NCI-H128 (cell line): ENCODE measurements around the gene PODXL2.

ENCODE experiments used
- DNase-seq: peaks from one replicate; lab custom pipeline; 2025; ENCODE audit not compliant: unreplicated experiment; lab: John Stamatoyannopoulos, UW

PODXL2 gene

GRCh38 chr3:127720161-127720823 lies 91.3 kb downstream of the PODXL2 start:
- no peak for DNase-seq

GRCh38 chr3:127720985-127721935 lies 92.3 kb downstream of the PODXL2 start:
- DNase-seq, result no peak

- DNase-seq, result no peak
These were observed 93.3 kb downstream of the PODXL2 start for GRCh38 chr3:127722091-127722784.
